ENCODE results near the gene FUT6.

The FUT6 gene

GRCh38 chr19:5804516-5805461 is 34.7 kb downstream of the FUT6 start, which contains the start of gene NRTN:
TSS of gene NRTN (plus strand) at chr19:5805067. CDS start at chr19:5824166, 19,099 bp downstream.
- no peak for TF ChIP-seq CTCF (IDR thresholded peaks at IDR 0.05; ENCODE audit: low read depth, low read length)
- H3K4me3 ChIP-seq (ENCODE audit: low read depth, low read length) = peak within 1 kb of the TSS; percentile 53

GRCh38 chr19:5803752-5804515 is 35.6 kb downstream of the FUT6 start:
- peak overlapping the region; percentile 40 for H3K4me3 ChIP-seq (ENCODE audit: low read depth, low read length)
- TF ChIP-seq CTCF (IDR thresholded peaks at IDR 0.05; ENCODE audit: low read depth, low read length) = peak; percentile 99

- no peak for TF ChIP-seq CTCF (IDR thresholded peaks at IDR 0.05; ENCODE audit: low read depth, low read length)
- H3K4me3 ChIP-seq (ENCODE audit: low read depth, low read length) = peak overlapping the region; percentile 40
Observed at GRCh38 chr19:5803441-5803751, 36.1 kb downstream of the FUT6 start.

GRCh38 chr19:5801796-5802619 is 37.5 kb downstream of the FUT6 start:
- no peak for TF ChIP-seq CTCF (IDR thresholded peaks at IDR 0.05; ENCODE audit: low read depth, low read length)
- no peak overlapping the region for H3K4me3 ChIP-seq (ENCODE audit: low read depth, low read length)

- TF ChIP-seq CTCF (IDR thresholded peaks at IDR 0.05; ENCODE audit: low read depth, low read length) = no peak
- no peak overlapping the region for H3K4me3 ChIP-seq (ENCODE audit: low read depth, low read length)
Observed at GRCh38 chr19:5800361-5801270, 38.9 kb downstream of the FUT6 start.

Data from WI38 (cell line).